Stimulated activated CD4-positive, alpha-beta T cell treated with anti-CD3 and anti-CD28 coated beads, Interleukin-15, amount 100 ng/mL, for 48 hours (primary cell): Measurements from ENCODE around the gene CMC1.
"Not testable (repeated sequence)": the region's sequence is repeated elsewhere in the genome, so short reads cannot be mapped to it uniquely, and the experiment has no call there.

Source experiments
- DNase-seq, 2 donors: peaks; one replicate each; pipeline ENCODE4 v3.0.0-alpha.2; 2020; ENCODE audit warnings: low read depth in 2 of 2

Gene CMC1

DNA sequence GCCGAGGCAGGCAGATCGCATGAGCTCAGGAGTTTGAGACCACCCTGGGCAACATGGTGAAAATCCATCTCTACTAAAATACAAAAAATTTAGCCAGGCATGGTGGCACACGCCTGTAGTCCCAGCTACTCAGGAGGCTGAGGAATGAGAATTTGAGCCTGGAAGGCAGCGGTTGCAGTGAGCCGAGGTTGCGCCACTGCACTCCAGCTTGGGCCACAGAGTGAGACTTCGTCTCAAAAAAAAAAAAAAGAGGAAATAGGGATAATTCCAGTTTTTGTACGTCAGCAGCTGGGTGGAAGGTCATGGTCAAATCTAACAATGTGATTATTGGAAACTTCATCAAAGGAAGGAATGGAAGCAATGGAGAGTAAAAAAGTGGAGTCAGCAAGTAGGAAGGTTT is 3.1 kb downstream of the CMC1 start:
- no peak for DNase-seq

DNA sequence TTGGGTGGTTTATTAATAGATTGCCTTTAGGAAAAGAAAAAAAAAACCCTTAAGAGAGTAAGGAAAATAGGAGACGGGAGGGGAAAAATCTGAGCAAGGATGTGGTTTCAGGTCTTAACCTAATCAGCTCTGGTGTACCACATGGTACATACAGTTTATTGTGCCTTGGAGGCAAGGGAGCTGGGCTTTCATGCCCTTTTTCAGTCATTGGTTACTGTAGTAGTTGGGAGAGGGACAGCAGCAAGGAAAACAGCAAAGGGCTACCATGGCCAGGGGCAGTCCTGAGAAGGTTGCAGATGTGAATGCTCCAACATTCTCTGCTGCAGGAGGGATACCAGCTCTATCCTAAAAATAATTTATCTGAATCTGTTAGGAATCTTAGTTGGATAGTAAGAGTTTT is 5.9 kb downstream of the CMC1 start:
- DNase-seq, result no peak

DNA sequence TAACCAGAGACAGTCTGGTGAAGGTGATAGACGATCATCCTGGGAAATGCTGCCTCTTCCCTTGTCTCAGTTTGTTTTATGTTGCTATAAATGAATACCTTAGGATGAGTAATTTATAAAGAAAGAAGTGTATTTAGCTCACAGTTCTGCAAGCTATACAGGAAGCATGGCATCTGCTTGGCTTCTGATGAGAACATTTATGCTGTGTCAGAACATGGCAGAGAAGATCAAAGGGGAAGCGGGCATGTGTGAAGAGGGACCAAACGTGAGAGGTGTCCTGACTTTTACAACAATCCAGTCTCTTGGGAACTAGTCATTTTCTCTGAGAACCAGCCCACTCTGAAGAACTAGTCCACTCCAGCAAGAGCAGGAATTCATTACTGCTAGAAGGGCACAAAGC is 9.6 kb downstream of the CMC1 start:
- no peak for DNase-seq

DNA sequence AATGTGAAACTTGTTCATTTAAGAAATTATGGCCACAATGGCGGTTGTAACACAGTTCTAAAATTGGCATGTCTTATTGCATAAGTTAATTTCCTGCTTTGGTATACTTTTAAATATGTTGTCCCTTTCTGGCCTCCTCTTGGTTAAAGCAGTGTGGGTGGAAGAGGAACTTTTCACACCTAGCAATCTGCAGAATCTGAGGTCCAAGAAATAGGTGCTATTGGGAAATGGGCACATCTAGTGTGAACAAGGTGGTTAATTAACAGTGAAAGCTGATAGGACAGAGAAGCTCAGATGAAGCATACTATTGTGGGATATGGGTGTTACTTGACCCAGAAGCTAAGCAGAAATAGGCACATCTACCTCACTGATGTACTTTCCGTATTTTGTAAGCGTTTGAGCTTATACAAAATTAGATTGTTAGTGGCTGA is 10.6 kb downstream of the CMC1 start:
- no peak for DNase-seq

DNA sequence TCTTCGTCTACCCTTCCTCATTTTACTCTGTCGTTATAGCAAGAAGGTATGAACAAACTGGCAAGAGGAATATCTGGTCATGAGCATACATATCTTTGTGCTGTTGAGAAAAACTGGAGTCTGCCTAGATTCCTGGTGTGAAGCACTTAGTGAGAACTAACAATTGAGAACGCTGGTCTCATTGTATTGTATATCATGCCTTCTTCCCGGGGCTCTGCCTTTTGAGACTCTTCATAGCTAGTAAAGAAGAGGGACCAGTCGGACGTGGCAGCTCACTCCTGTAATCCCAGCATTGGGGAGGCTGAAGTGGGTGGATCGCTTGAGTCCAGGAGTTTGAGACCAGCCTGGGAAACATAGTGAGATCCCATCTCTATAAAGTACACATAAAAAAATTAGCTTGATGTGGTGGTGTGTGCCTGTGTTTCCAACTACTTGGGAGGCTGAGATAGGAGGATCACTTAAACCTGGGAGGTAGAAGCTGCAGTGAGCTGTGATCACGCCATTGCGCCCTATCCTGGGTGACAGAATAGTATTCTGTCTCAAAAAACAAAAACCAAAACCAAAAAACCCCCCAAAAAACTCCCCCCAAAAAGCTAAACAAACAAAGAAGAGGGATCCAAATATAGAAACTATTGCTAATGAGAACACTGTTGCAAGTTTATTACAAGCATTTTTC is 11.8 kb downstream of the CMC1 start:
- DNase-seq, result no peak

DNA sequence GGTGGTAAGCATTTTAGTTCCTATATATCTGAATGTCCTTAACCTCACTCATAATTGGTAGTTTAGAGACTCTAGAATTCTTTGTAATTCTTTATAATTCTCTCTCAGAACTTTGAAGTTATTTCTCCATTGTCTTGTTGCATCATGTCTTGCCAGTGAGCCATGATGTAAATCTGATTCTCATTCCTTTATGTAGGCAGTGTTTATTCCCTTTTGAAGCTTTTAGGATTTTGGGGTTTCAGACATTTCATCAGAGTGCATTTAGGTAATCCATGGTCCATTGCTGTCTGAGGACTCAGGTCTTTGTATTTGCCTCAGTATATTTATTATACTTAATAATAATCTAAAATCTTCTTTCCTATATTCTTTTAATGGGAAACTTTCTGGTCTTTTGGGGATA is 20.6 kb downstream of the CMC1 start:
- no peak for DNase-seq

DNA sequence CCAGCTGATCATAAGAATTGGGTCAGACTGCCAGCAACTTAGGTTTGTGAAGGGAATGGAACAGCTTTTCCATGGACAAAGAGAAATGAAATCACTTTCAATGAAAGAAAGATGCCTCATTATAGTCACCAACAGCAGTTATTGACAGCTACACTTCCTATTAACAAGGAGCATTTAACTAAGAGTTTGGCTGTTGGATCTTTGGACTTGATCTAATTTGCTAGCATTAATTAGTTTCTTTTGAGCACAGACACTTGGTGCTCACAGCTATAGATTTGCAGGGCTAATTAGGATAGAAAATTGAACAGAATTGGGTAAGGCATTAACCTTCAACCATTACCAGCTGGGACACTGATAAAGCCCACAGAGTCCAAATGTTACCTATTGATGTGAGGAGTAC is 24.2 kb downstream of the CMC1 start:
- DNase-seq, result no peak

DNA sequence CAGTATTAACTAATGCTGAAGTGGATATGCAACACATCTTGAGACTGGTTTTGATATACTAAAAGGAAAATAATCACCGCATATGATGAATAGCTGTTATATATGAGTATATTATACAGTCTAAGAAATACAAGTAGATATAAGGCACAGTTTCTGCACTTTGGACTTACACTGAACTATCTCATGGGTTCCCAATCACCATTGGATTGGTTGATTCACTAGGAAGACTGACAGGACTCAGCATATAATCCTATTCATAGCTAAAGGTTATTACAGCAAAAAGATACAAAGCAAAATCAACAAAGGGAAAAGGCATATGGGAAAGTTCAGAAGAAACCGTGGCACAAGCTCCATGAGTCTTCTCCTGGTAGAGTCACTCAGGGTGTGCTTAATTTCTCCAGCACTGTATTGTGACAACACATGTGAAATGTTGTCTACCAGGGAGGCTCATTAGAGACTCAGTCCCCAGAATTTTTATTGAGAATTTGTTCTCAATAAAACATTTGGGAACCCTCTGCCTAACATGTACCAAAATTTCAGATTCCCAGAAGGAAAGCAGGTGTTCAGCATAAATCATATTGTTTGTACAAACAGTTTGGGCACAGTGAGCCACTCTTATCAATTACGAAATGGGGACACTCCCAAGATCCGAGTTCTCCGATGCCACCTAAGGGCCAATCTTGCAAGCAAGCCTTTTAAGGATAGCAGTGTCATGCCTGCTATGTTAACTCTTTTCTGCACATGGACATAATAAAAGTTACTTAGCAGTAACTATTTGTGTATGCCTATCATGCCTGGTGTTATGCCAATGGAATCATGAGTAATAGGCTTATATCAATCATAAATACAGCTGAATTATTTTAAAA is 26.8 kb downstream of the CMC1 start:
- DNase-seq, result no peak

DNA sequence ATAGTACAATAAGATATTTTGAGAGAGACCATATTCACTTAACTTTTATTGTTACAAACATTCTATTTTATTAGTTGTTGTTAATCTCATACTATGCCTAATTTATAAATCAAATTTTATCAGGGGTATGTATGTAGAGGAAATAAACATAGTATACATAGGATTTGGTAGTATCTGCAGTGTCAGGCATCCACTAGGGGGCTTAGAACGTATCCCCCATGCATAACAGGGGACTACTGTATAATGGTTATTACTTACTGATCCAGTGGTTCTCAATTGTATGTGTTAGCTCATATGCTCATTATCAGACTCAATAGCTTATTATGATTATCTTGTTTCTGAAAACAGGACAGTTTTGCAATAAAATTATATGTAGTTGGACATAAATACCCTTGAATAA is 27.6 kb downstream of the CMC1 start:
- DNase-seq, result no peak

DNA sequence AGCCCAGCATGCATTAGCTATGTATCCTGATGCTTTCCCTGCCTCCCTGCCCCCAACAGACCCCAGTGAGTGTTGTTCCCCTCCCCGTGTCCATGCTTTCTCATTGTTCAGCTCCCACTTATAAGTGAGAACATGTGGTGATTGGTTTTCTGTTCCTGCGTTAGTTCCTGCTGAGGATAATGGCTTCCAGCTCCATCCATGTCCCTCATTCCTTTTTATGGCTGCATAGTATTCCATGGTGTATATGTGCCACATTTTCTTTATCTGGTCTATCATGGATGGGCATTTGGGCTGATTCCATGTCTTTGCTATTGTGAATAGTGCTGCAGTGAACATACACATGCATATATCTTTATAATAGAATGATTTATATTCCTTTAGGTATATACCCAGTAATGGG is 28.5 kb downstream of the CMC1 start:
- not testable (repeated sequence) for DNase-seq

DNA sequence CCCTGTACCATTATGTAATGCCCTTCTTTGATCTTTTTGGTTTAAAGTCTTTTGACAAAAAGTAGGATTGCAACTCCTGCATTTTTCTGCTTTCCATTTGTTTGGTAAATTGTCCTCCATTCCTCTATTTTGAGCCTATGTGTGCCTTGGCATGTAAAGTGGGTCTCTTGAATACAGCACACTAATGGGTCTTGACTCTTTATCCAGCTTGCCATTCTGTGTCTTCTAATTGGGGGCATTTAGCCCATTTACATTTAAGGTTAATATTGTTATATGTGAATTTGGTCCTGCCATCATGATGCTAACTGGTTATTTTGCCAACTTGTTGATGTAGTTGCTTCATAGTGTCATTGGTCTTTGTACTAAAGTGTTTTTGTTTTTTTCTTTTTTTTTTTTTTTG is 32.4 kb downstream of the CMC1 start:
- DNase-seq, result no peak

DNA sequence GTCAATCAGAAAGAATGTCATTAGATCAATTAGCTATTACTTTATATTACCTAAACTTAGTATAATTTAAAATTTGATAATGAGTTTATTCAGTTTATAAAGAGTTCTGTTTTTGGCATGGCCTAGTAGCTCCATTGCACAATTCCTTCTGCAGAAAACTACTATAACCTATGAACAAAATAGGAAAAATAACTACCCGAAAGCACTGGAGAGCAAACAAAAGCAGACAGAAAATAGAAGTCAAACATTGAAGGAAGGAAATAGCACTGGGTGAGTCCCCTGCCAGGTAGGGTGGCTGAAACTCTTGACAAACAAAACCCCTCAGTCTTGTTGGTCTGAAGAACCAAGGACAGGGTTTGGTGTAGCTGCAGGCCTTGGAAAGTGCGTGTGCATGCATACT is 37.5 kb downstream of the CMC1 start:
- no peak for DNase-seq

DNA sequence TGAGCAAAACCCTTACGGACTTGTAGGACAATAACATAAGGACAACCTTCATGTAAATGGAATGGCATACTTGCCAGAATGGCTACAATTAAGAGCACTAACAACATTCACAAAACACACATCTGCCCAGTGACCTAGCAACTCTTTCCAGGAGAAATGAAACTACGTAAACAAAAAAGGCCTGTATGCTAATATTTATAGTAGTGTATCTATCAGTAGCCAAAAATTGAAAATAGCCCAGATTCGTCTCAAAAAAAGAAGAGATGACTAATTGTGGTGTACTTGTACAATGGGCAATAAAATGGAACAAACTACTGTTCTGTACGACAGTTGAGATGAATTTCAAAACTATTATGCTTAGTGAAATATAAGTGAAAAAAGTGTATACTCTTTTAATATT is 38.4 kb downstream of the CMC1 start:
- no peak for DNase-seq

DNA sequence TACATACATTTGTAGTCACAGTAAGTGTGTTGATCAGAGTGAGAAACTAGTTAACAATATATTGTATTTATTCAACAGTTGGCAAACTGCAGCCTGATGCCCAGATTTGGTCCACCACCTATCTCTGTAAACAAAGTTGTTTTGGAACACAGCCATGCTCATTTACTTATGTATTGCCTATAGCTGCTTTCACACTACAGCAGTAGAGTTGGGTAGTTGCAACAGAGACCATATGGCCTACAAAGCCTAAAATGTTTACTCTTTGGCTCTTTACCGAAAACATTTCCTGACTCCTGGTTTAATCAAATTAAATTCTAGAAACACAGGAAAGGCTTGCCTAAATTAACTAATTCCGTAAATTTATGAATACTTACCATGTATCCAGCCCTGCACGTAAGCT is 39.4 kb downstream of the CMC1 start:
- no peak for DNase-seq

DNA sequence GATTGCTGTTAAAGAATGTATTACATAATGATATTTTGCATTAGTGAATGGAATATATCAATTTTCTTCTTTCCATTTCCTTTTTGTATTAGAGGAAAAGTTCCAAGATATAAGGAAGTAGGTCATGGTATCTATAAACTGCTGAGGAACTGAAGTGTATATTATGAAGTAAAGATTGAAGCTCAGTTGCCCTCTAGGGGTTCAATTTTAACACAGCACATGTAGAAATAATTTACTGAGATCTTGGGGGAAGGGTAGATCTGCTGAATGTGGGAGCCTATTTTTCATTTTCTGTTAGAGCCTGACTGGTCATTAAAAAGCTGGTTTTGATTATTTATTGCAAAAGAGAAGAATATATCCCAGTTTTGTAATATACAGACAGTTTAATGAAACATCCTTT is 45.2 kb downstream of the CMC1 start:
- DNase-seq, result no peak

DNA sequence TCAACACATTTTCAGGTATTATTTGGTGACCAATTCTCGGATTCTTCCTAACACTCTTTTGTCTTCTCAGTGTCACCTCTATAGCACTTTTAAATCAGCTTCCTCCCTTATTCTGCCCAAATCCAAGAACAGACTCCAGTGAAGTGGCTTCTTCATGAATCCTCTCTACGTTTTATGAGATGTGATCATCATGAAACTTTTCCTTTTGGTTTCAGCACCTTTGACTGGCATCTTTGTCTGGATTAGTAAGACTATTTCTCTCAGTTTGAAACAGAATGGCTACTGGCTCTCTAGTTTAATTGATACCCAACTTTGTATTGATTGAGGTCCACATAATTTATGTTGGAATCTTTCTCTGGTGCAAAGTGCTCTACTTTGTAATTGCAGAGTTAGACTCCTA is 45.6 kb downstream of the CMC1 start:
- DNase-seq, result no peak

DNA sequence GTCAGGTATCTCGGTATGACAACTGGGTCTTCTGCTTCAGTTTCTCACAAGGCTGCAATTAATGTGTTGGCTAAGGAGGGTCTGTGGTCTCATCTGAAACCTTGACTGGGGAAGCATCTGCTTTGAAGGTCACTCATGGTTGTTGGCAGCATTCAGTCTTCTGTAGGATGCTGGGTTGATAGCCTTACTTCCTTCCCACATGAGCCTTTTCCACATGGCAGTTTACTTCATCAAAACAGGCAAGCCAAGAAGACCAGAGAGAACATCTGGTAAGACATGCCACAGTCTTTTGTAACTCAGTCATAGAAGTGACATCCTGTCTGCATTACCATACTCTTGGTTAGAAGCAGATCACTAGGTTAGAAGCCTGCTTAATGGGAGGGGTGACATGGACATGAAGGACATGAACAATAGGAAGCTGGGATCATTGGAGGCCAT is 49.5 kb downstream of the CMC1 start:
- DNase-seq, result no peak

DNA sequence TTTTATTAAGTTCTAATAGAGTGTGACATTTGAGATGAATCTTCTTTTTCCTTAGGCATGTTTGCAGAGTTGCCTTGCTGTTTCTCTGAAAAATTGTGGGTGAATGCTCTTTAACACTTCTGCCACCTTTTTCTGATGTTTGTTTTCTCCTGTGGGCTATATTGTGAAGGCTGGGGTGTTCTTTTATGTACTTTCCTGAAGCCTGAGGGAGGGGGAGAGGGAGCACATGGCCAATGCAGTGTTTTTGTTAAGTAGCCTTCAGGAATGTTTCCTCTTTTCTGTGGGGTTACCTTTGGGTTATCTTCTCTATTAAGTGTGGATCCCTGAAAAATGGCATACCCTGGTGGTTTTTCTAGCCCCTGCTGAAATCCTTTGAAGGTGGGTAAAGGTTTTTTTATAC is 50.2 kb downstream of the CMC1 start:
- DNase-seq, result no peak

DNA sequence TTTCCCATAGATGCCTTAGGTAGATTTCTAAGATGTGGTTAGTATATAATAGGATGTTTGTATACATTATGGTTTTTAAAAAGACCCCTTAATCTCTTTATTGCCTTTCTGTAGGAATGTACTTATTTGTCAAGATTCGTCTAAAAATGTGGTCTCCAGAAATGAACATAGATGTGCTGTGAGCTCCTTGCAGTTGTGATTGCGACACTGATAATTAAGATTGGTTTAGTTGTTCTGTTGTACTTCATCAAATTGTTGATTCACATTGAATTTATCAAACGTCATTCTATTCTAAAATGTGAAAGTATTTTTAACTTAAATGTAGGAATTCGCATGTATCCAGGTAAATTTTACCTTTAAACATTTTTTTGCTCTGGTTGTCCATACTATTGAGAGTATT is 51.2 kb downstream of the CMC1 start:
- DNase-seq, result no peak

DNA sequence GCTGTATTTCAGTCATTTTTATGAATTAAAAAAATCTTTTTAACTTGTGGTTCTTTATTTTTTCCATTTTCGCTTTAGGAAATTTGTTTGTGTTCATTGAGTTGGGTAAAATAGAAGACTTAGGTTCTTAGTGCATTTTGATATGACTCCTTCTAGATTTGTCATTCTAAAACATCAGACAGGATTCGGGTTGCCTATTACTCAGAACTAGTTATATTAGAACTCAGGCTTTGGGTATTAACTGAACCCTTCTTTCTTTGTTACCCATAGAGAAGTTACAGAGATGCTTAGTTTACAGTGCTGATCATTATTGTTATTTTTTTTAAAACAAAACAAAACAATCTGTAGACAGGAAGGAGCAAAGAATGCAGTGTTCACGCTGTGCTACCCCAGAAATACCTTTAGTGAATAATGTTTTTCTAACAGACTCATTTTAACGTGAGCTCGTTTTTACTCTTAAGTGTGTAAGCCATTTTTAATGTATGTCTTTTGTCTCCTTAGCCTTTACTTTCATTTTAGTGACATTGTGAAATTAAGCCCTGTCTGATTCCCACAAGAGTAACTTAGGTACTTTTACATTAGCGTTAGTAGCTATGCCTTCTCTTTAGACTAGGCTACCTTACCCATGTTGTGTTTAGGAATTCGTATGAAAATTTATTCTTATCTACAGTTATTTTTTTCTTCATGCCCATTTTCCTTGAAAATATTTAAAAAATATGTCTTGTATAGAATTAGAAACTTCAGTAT is 53.4 kb downstream of the CMC1 start:
- no peak for DNase-seq

DNA sequence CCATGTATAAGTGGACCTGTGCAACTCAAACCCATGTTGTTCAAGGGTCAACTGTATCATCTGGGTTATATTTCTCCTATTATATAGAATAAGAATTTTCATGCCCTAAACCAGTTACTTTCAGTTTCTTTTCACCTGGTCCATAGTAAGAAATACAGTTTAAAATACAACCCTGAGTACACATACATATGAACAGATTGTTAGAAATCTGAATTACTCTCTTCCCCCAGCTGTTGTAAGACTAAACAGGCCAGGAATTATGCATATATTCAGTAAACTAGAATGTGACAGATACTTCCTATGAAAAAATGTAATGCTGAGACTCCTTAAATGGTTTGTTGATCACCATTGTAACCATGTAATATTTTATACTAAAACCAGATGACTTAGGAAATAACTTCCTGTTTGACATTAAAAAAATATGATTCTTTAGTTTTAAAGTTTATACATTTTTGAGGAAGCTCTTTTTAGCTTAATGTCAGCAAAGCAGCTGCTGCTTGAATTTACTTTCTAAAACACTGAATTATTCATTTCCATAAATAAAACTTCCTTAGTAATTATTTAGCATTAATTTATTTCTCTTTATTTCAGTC is 54.6 kb downstream of the CMC1 start:
- no peak for DNase-seq

DNA sequence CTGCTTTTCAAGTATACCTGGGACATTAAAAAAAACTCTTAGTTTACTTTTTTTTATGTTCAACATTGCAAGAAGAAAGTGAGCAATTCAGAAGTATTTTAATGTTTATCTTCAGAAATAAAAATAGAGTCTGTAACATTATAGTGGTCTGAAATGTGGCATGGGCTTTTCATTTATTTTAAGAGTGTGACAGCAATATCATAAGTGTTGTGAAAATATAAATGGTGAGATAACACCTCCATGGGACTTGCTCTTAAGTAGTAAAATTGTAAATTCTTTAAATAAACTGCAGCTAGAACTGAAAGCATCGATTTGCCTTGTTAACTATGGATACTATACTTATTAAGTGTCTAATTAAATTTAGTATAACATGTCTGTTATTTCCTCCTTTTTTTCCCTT is 58.3 kb downstream of the CMC1 start:
- DNase-seq, result no peak
